ENCODE data around the gene SUGCT. TPM values are rescaled to one million over a fixed set of nuclear protein-coding genes. Genes with fewer than 3 reads are reported as not detected.
A peak's percentile ranks its signal among the peaks of the same experiment; 100 is the strongest.

SUGCT gene
- polyA plus RNA-seq = 18.8 TPM
- long read RNA-seq, donor 1 = 0 reads
- long read RNA-seq, donor 2, partial matches to known transcripts = 8 of 9 reads
- long read RNA-seq, donor 2, other reads (novel, unspliced or antisense) = 0 of 9 reads
- long read RNA-seq, donor 3, partial matches to known transcripts = 15 of 16 reads
- long read RNA-seq, donor 3, other reads (novel, unspliced or antisense) = 0 of 16 reads
- long read RNA-seq, donor 4 = 0 reads
- long read RNA-seq, donor 5, partial matches to known transcripts = 0 of 1 reads
- long read RNA-seq, donor 5, other reads (novel, unspliced or antisense) = 0 of 1 reads
- long read RNA-seq, donor 6, partial matches to known transcripts = 0 of 1 reads
- long read RNA-seq, donor 6, other reads (novel, unspliced or antisense) = 0 of 1 reads
- long read RNA-seq, donor 7 = 0 reads
- long read RNA-seq, donor 8 = 0 reads
- long read RNA-seq, donor 9, partial matches to known transcripts = 0 of 1 reads
- long read RNA-seq, donor 9, other reads (novel, unspliced or antisense) = 0 of 1 reads
- long read RNA-seq, donor 10, partial matches to known transcripts = 0 of 1 reads
- long read RNA-seq, donor 10, other reads (novel, unspliced or antisense) = 0 of 1 reads
- long read RNA-seq, donor 11 = 0 reads

DNA sequence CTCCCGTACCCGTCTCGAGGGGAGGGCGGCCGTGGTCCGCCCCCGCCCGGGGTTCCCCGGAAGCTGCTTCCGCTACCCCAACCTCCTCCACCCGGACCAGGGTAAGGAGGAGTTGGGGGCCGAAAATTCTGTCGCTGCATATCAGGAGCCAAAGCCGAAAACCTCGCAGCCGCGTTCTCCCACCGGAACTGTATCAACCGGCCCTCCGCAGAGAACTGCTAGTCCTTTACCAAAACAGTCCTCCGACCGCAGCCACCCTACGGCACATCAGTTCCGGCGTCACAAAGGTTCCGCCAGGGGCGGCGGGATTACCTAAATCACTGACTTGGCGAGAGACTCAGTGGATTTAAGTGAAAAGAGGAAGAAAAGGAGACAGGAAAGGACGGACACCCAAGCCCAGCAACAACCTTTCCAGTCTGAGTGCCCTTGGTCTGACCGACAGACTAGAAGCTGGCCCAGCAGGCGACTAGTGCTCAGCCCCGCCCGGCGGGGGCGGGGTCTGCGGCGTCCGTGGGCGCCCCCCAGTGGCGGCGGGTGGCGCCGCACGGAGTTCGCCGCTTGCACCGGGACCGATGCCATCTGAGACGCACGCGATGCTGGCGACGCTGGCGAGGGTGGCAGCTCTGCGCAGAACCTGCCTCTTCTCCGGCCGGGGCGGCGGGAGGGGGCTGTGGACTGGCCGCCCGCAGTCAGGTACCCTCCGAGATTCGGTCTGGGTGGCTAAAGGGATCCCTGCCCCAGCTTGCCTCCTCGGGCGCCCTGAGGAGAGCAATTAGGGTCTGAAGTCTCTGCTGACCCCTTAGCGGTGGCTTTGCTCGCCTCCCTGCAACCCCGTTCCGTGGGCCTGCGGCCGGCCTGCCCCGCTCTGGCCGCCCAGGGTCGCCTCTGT, at the start of gene SUGCT, which contains the start of gene MPLKIP:
SUGCT (plus strand) TSS at position 578 of the 889 bp plus-strand sequence.
MPLKIP (minus strand) TSS at position 195 of the 889 bp plus-strand sequence; CDS start at position 140, 55 bp downstream.
- no peaks in the 10 kb centered on the region for H3K4me1 ChIP-seq (ENCODE audit: control insufficient read depth, insufficient read depth, low read length)
- no peaks in the 10 kb centered on the region for H3K27me3 ChIP-seq (ENCODE audit: control insufficient read depth, insufficient read depth, low read length)
- WGBS (ENCODE audit: insufficient coverage, low lambda C conversion rate) = no CpG with 5 or more reads among the region's 75 CpGs
- peaks cover 3% of the 10 kb centered on the region for H3K36me3 ChIP-seq (ENCODE audit: control insufficient read depth, insufficient read depth, low read length)
- peak; percentile 81 to 93 for DNase-seq
- peak within 1 kb of the TSS; percentile 91 for H3K4me3 ChIP-seq (ENCODE audit: low read length)
- no peaks in the 10 kb centered on the region for H3K9me3 ChIP-seq (ENCODE audit: control insufficient read depth, low read depth, low read length)
- peak within 1 kb of the TSS; percentile 97 for H3K27ac ChIP-seq (ENCODE audit: low read length)

DNA sequence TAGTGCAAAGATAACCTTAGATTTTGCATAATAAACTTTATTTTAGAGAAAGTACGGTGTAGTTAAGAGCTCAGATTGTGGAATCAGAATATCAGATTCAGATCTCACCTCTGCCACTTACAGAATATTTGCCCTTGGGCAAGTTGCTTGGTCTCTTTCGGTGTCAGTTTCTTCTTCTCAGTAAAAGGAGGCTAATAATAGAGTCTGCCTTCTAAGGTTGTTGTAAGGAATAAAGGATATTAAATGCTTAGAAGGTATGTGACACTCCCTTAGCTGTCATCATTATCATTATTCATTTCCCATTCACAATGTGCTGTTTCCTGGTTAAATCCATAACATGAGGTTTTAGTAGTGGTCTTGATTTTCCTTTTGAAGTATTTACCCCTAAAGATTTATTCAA, 42.6 kb upstream of the SUGCT start:
- no peaks in the 10 kb centered on the region for H3K9me3 ChIP-seq (ENCODE audit: control insufficient read depth, low read depth, low read length)
- no peak overlapping the region for H3K27ac ChIP-seq (ENCODE audit: low read length)
- no peak overlapping the region for H3K4me3 ChIP-seq (ENCODE audit: low read length)
- peaks cover 17% of the 10 kb centered on the region for H3K4me1 ChIP-seq (ENCODE audit: control insufficient read depth, insufficient read depth, low read length)
- no peaks in the 10 kb centered on the region for H3K27me3 ChIP-seq (ENCODE audit: control insufficient read depth, insufficient read depth, low read length)
- no CpG with 5 or more reads among the region's 2 CpGs for WGBS (ENCODE audit: insufficient coverage, low lambda C conversion rate)
- H3K36me3 ChIP-seq (ENCODE audit: control insufficient read depth, insufficient read depth, low read length) = peaks cover 47% of the 10 kb centered on the region
- no peak for DNase-seq

DNA sequence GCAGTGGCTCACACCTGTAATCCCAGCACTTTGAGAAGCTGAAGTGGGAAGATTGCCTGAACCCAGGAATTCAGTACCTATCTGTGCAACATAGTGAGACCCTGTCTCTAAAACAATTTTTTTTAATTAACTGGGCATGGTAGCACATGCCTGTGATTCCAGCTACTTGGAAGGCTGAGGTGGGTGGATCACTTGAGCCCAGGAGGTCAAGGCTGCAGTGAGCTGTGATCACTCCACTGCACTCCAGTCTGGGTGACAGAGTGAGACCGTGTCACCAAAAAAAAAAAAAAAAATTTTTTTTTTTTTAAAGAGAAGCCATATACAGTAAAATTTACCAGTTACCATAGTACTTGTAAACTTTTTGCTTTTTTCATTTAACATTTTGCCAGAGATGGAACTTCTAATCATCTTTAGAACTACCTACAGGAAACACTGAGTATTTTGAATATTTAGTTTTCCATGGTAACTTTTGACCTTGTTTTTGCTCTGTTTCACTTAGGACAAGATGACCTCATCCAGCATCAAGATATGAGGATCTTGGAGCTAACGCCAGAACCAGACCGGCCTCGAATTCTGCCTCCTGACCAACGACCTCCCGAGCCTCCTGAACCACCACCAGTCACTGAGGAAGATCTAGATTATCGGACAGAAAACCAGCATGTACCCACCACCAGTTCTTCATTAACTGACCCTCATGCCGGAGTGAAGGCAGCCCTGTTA, 41.0 kb upstream of the SUGCT start:
- Histone ChIP-seq H3K4me1 (ENCODE audit: control insufficient read depth, insufficient read depth, low read length) (peaks cover 17% of the 10 kb centered on the region), H3K27me3 (ENCODE audit: control insufficient read depth, insufficient read depth, low read length) (no peaks in the 10 kb centered on the region), H3K4me3 (ENCODE audit: low read length) (no peak overlapping the region), H3K27ac (ENCODE audit: low read length) (no peak overlapping the region), H3K9me3 (ENCODE audit: control insufficient read depth, low read depth, low read length) (no peaks in the 10 kb centered on the region), H3K36me3 (ENCODE audit: control insufficient read depth, insufficient read depth, low read length) (peaks cover 38% of the 10 kb centered on the region)
- WGBS (ENCODE audit: insufficient coverage, low lambda C conversion rate) = no CpG with 5 or more reads among the region's 8 CpGs
- no peak for DNase-seq

DNA sequence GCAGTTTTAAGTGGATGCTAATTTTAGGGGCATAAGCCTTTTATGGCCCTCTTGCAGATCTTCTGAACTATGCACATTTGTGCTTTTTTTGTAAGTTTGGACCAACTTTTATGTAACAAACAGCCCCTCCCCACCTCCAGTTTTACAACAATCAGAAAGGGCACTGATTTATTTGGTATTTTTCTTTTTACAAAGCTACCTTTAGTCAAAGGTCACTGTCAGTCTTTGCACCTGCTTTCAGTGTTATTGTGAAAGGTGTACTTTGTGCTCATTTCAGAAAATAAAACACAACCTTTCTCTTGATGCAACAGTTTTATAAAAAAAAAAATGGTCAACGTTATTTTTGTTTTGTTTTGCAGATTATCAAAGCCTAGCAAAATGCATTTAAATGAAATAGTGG, 39.6 kb upstream of the SUGCT start:
- peaks cover 17% of the 10 kb centered on the region for H3K4me1 ChIP-seq (ENCODE audit: control insufficient read depth, insufficient read depth, low read length)
- H3K36me3 ChIP-seq (ENCODE audit: control insufficient read depth, insufficient read depth, low read length) = peaks cover 30% of the 10 kb centered on the region
- peak; percentile 15 to 67 for DNase-seq
- H3K9me3 ChIP-seq (ENCODE audit: control insufficient read depth, low read depth, low read length) = no peaks in the 10 kb centered on the region
- 33% methylated on average over 1 of the region's 1 CpG for WGBS (ENCODE audit: insufficient coverage, low lambda C conversion rate)
- no peak overlapping the region for H3K27ac ChIP-seq (ENCODE audit: low read length)
- H3K4me3 ChIP-seq (ENCODE audit: low read length) = no peak overlapping the region
- H3K27me3 ChIP-seq (ENCODE audit: control insufficient read depth, insufficient read depth, low read length) = no peaks in the 10 kb centered on the region

- H3K27ac ChIP-seq (ENCODE audit: low read length) = peak overlapping the region; percentile 14
- no CpG with 5 or more reads among the region's 1 CpG for WGBS (ENCODE audit: insufficient coverage, low lambda C conversion rate)
- peaks cover 26% of the 10 kb centered on the region for H3K36me3 ChIP-seq (ENCODE audit: control insufficient read depth, insufficient read depth, low read length)
Observed at GRCh38 chr7:40095695-40096327, 39.0 kb upstream of the SUGCT start.

DNA sequence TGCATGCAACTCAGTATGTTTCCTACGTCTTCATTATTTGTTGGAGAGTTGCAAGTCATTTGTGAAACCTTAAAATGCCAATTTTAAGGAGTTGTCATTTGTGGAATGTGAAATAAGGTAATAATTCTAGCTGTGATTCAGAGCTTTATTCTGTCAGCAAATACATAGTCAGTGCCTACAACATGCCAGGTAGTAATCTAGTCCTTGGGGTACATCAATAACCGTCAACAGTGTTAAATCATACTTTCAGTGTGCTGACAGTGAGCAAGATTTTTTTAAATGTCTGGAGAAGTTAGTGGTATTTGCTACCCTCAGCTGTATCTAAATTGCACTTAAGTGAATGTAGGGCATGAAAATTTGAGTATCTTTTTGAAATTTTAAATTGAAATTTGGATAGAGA, 37.1 kb upstream of the SUGCT start:
- no peak overlapping the region for H3K27ac ChIP-seq (ENCODE audit: low read length)
- peaks cover 17% of the 10 kb centered on the region for H3K4me1 ChIP-seq (ENCODE audit: control insufficient read depth, insufficient read depth, low read length)
- no peak for DNase-seq
- H3K36me3 ChIP-seq (ENCODE audit: control insufficient read depth, insufficient read depth, low read length) = peaks cover 21% of the 10 kb centered on the region
- no peak overlapping the region for H3K4me3 ChIP-seq (ENCODE audit: low read length)
- H3K27me3 ChIP-seq (ENCODE audit: control insufficient read depth, insufficient read depth, low read length) = no peaks in the 10 kb centered on the region
- no peaks in the 10 kb centered on the region for H3K9me3 ChIP-seq (ENCODE audit: control insufficient read depth, low read depth, low read length)
- no CpG with 5 or more reads among the region's 2 CpGs for WGBS (ENCODE audit: insufficient coverage, low lambda C conversion rate)

More at GRCh38 chr7:40095695-40096327, 39.0 kb upstream of the SUGCT start:
- H3K4me1 ChIP-seq (ENCODE audit: control insufficient read depth, insufficient read depth, low read length) = peaks cover 17% of the 10 kb centered on the region
- no peaks in the 10 kb centered on the region for H3K9me3 ChIP-seq (ENCODE audit: control insufficient read depth, low read depth, low read length)
- DNase-seq = peak in 1 of 2 donors; percentile 15
- no peak overlapping the region for H3K4me3 ChIP-seq (ENCODE audit: low read length)
- no peaks in the 10 kb centered on the region for H3K27me3 ChIP-seq (ENCODE audit: control insufficient read depth, insufficient read depth, low read length)

DNA sequence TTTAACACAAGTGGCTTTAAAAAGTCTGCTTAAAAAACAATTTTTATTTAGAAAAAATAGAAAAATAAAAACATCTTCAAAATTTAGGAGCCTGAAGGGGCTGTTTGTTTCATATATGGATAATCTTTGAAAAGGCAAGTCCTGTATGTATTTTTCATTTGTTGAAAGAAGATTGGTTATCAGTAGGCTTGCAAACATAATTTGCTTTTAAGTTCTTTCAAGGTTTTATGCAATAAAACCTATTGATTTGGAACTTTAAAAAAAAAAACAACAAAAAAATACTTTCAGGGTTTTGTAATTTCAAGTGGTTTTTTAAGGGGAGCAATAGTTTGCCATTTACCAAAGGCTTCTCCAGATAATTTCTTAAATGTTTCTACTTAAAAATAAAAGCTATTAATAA, 36.0 kb upstream of the SUGCT start:
- Histone ChIP-seq H3K4me1 (ENCODE audit: control insufficient read depth, insufficient read depth, low read length) (peaks cover 17% of the 10 kb centered on the region), H3K9me3 (ENCODE audit: control insufficient read depth, low read depth, low read length) (no peaks in the 10 kb centered on the region), H3K27ac (ENCODE audit: low read length) (no peak overlapping the region), H3K36me3 (ENCODE audit: control insufficient read depth, insufficient read depth, low read length) (peaks cover 11% of the 10 kb centered on the region), H3K27me3 (ENCODE audit: control insufficient read depth, insufficient read depth, low read length) (no peaks in the 10 kb centered on the region), H3K4me3 (ENCODE audit: low read length) (no peak overlapping the region)
- DNase-seq = no peak

- no CpG with 5 or more reads among the region's 4 CpGs for WGBS (ENCODE audit: insufficient coverage, low lambda C conversion rate)
Observed at GRCh38 chr7:40099837-40100236, 35.0 kb upstream of the SUGCT start.

DNA sequence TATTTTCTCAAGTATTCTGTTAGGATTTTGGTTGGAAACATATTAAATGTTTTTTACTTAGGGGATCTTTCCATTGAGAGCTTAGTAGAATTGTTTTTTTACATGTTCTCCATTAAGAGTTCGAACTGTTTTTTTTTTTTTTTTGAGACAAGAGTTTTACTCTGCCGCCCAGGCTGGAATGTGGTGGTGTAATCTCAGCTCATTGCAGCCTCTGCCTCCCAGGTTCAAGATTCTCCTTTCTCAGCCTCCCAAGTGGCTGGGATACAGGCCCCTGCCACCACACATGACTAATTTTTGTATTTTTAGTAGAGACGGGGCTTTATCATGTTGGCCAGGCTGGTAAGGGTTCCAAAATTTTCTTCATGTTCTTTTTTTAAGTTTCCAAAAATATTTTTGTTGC, 33.6 kb upstream of the SUGCT start:
- no peak for DNase-seq
- Histone ChIP-seq H3K27ac (ENCODE audit: low read length) (no peak overlapping the region), H3K27me3 (ENCODE audit: control insufficient read depth, insufficient read depth, low read length) (no peaks in the 10 kb centered on the region), H3K4me3 (ENCODE audit: low read length) (no peak overlapping the region), H3K4me1 (ENCODE audit: control insufficient read depth, insufficient read depth, low read length) (peaks cover 6% of the 10 kb centered on the region), H3K36me3 (ENCODE audit: control insufficient read depth, insufficient read depth, low read length) (no peaks in the 10 kb centered on the region), H3K9me3 (ENCODE audit: control insufficient read depth, low read depth, low read length) (no peaks in the 10 kb centered on the region)
- WGBS (ENCODE audit: insufficient coverage, low lambda C conversion rate) = 80% methylated on average over 1 of the region's 3 CpGs

More at GRCh38 chr7:40099837-40100236, 35.0 kb upstream of the SUGCT start:
- Histone ChIP-seq H3K27me3 (ENCODE audit: control insufficient read depth, insufficient read depth, low read length) (no peaks in the 10 kb centered on the region), H3K4me3 (ENCODE audit: low read length) (no peak overlapping the region), H3K36me3 (ENCODE audit: control insufficient read depth, insufficient read depth, low read length) (peaks cover under 1% of the 10 kb centered on the region), H3K27ac (ENCODE audit: low read length) (no peak overlapping the region), H3K9me3 (ENCODE audit: control insufficient read depth, low read depth, low read length) (no peaks in the 10 kb centered on the region), H3K4me1 (ENCODE audit: control insufficient read depth, insufficient read depth, low read length) (peaks cover 13% of the 10 kb centered on the region)
- no peak for DNase-seq
